Activated T-helper 9 cell treated with anti-CD3 and anti-CD28 coated beads, Interleukin-2, amount 50 U/mL, for 16 hours (primary cell): ENCODE measurements around the gene NELL2.

Experiments used
- DNase-seq: peaks from one replicate; pipeline ENCODE4 v3.0.0-alpha.2; 2020; ENCODE audit warnings: low read depth

NELL2 gene

GRCh38 chr12:44460261-44460660, 415.9 kb downstream of the NELL2 start:
- DNase-seq: no peak

- DNase-seq: no peak
Observed at GRCh38 chr12:44459569-44459968, 416.5 kb downstream of the NELL2 start.
